ENCODE measurements around the gene GDPD5. TPM values are rescaled to one million over a fixed set of nuclear protein-coding genes. Genes with fewer than 3 reads are reported as not detected.

Gene GDPD5
- total RNA-seq, 1 experiment from 2014 or later: 7.8 TPM

DNA sequence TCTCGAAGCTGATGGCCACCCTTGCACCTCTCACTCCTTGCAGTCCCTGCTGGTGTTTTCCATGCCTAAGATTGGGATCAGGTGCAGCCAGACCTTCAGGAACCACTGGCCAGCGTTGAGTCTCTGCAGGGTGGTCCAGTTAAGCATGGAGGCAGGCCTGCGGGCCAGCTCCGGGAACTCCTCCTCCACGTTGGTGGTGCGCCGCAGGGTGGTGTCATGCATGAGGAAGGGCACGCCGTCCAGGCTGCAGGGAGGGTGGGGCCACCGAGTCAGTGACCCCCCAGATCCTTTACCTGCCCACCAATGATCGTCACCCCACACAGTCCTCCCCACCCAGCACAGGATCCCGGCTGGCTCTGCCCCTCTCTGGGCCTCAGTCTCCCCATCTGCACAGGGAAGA is 82.7 kb downstream of the GDPD5 start:
- peaks cover 8 to 21% of the 10 kb centered on the region in 2 experiments for H3K4me1 Mint-ChIP-seq
- Histone ChIP-seq H3T11ph (ENCODE audit: low read length) (no peak overlapping the region), H3K27ac (ENCODE audit: insufficient read length, low read depth, low read length) (no peak overlapping the region), H3K56ac (ENCODE audit: insufficient read length, low read depth, low read length) (no peak overlapping the region), H3K4me1 (ENCODE audit: insufficient read depth, low read length) (no peaks in the 10 kb centered on the region; the same call in 1 of the 2 replicates), H2AK5ac (ENCODE audit: insufficient read length, low read length) (no peak overlapping the region), H3K4ac (ENCODE audit: low read depth, low read length) (no peak overlapping the region), H3K27me3 (ENCODE audit: insufficient read depth, low read length) (no peaks in the 10 kb centered on the region), H3K18ac (ENCODE audit: insufficient read length, low read depth, low read length) (no peak overlapping the region), H2BK120ac (ENCODE audit: low read depth, low read length, poor library complexity, severe bottlenecking) (no peak overlapping the region), H4K8ac (replicated peaks; ENCODE audit: insufficient read length, low read depth, low read length) (no peak overlapping the region), H3K23ac (ENCODE audit: insufficient read length, low read depth, low read length) (no peak overlapping the region), H2BK12ac (ENCODE audit: insufficient read length, low read depth, low read length) (no peak overlapping the region), H3K14ac (ENCODE audit: insufficient read depth, low read length) (no peak overlapping the region), H4K20me1 (ENCODE audit: control insufficient read depth, insufficient read depth, insufficient read length) (no peaks in the 10 kb centered on the region), H2BK5ac (ENCODE audit: insufficient read length, low read length) (no peak overlapping the region), H3K79me2 (ENCODE audit: insufficient read depth, low read length) (no peaks in the 10 kb centered on the region), H4K5ac (ENCODE audit: insufficient read length, low read depth, low read length) (no peak overlapping the region), H2AFZ (ENCODE audit: low read length) (no peak overlapping the region), H3K9me3 (ENCODE audit: control insufficient read depth, low read depth, low read length) (no peaks in the 10 kb centered on the region), H4K91ac (ENCODE audit: insufficient read length, low read depth, low read length) (no peak overlapping the region), H2BK15ac (ENCODE audit: low read depth, low read length) (no peak overlapping the region), H3K79me1 (ENCODE audit: insufficient read depth, low read depth, low read length, poor library complexity, severe bottlenecking) (no peaks in the 10 kb centered on the region), H3K4me2 (ENCODE audit: insufficient read depth, insufficient read length, low read length) (no peak overlapping the region), H3K23me2 (ENCODE audit: insufficient read length, low read depth, low read length, poor library complexity, severe bottlenecking) (no peaks in the 10 kb centered on the region), H3K9ac (ENCODE audit: extremely low read depth, insufficient read length, low read length) (no peak overlapping the region), H2BK20ac (ENCODE audit: low read depth, low read length, poor library complexity, severe bottlenecking) (no peak overlapping the region)
- TF ChIP-seq, protein P1, sequence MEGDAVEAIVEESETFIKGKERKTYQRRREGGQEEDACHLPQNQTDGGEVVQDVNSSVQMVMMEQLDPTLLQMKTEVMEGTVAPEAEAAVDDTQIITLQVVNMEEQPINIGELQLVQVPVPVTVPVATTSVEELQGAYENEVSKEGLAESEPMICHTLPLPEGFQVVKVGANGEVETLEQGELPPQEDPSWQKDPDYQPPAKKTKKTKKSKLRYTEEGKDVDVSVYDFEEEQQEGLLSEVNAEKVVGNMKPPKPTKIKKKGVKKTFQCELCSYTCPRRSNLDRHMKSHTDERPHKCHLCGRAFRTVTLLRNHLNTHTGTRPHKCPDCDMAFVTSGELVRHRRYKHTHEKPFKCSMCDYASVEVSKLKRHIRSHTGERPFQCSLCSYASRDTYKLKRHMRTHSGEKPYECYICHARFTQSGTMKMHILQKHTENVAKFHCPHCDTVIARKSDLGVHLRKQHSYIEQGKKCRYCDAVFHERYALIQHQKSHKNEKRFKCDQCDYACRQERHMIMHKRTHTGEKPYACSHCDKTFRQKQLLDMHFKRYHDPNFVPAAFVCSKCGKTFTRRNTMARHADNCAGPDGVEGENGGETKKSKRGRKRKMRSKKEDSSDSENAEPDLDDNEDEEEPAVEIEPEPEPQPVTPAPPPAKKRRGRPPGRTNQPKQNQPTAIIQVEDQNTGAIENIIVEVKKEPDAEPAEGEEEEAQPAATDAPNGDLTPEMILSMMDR (conservative IDR thresholded peaks at IDR 0.05): no peak
- peaks cover 11% of the 10 kb centered on the region for H3K27me3 Mint-ChIP-seq (ENCODE audit: low read depth)
- no CpG with 5 or more reads among the region's 12 CpGs for whole genome bisulfite sequencing (ENCODE audit: extremely low coverage, insufficient read length, low lambda C conversion rate)
- no peak overlapping the region for H3K27ac Mint-ChIP-seq
- no peak overlapping the region for H3K4me3 Mint-ChIP-seq
- no peaks in the 10 kb centered on the region for H3K36me3 Mint-ChIP-seq (ENCODE audit: insufficient read depth in 1 of 3, low read depth in 3 of 3)
- H3K9me3 Mint-ChIP-seq: no peaks in the 10 kb centered on the region
- no peak for DNase-seq
